ENCODE results near the gene TCP11L1.

DNA sequence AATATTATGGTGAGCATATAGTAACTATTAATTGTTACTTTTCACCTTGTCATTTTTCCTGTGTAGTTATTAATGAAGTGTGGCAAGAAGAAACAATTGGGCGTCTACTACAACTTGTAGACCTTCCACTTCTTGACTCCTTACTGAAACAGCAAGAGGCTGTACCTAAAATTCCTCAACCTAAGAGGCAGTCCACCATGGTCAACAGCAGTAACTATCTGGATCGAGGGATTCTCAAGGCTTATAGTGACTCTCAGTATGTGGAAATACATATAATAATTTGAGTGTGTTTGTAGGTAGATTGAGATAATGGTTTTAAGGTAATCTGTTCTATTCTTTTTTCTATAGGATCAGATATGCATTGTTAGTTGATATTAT lies 10.8 kb upstream of the TCP11L1 start:
- TF ChIP-seq, protein P1, sequence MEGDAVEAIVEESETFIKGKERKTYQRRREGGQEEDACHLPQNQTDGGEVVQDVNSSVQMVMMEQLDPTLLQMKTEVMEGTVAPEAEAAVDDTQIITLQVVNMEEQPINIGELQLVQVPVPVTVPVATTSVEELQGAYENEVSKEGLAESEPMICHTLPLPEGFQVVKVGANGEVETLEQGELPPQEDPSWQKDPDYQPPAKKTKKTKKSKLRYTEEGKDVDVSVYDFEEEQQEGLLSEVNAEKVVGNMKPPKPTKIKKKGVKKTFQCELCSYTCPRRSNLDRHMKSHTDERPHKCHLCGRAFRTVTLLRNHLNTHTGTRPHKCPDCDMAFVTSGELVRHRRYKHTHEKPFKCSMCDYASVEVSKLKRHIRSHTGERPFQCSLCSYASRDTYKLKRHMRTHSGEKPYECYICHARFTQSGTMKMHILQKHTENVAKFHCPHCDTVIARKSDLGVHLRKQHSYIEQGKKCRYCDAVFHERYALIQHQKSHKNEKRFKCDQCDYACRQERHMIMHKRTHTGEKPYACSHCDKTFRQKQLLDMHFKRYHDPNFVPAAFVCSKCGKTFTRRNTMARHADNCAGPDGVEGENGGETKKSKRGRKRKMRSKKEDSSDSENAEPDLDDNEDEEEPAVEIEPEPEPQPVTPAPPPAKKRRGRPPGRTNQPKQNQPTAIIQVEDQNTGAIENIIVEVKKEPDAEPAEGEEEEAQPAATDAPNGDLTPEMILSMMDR (IDR thresholded peaks at IDR 0.05 in 4 of 5, conservative IDR thresholded peaks at IDR 0.05 in 1 of 5) = no peak
- TF ChIP-seq POLR2A (IDR thresholded peaks at IDR 0.05) = no peak
